HepG2 (cell line): Measurements from ENCODE around the gene NMRAL1. TPM values are rescaled to one million over a fixed set of nuclear protein-coding genes. Genes with fewer than 3 reads are reported as not detected.

ENCODE experiments used
- ATF4 ChIP-seq, 2 experiments: fragments of 450-650 bp in 1 of 2; sonication (generic) in 1 of 2; formaldehyde crosslinking; IDR thresholded peaks; 2 replicates each; pipeline versions ENCODE4 v1.5.0 to v1.8.0; 2020 to 2022; ENCODE audit warnings: mild to moderate bottlenecking in 1 of 2, missing genetic modification reagents in 1 of 2
- CERS6 ChIP-seq: sonication (generic); formaldehyde crosslinking; IDR thresholded peaks from 2 replicates; pipeline ENCODE4 v1.5.0; 2020; ENCODE audit warnings: missing genetic modification reagents
- HNF4G ChIP-seq, 2 experiments: sonication (generic) in 1 of 2; formaldehyde crosslinking in 1 of 2; IDR thresholded peaks; 2 replicates each; pipeline versions ENCODE4 v1.4.0 to v1.6.1; 2011 to 2020; ENCODE audit warnings: borderline replicate concordance in 2 of 2, low read depth in 2 of 2, mild to moderate bottlenecking in 2 of 2, low read length in 1 of 2, missing genetic modification reagents in 1 of 2, moderate library complexity in 1 of 2
- LBX2 ChIP-seq: sonication (generic); formaldehyde crosslinking; IDR thresholded peaks from 2 replicates; pipeline ENCODE4 v1.5.0; 2020; ENCODE audit warnings: missing genetic modification reagents, mild to moderate bottlenecking, borderline replicate concordance
- NFIB ChIP-seq: sonication (generic); formaldehyde crosslinking; IDR thresholded peaks from 2 replicates; pipeline ENCODE4 v1.9.0; 2021; ENCODE audit warnings: missing genetic modification reagents, mild to moderate bottlenecking, borderline replicate concordance
- NR2C2 ChIP-seq: sonication (generic); formaldehyde crosslinking; IDR thresholded peaks from 2 replicates; pipeline ENCODE4 v1.4.0; 2020; ENCODE audit warnings: missing genetic modification reagents, mild to moderate bottlenecking, moderate library complexity, borderline replicate concordance
- POGK ChIP-seq: sonication (generic); formaldehyde crosslinking; conservative IDR thresholded peaks from 2 replicates; pipeline ENCODE4 v1.8.0; 2022; ENCODE audit warnings: mild to moderate bottlenecking, moderate library complexity, missing genetic modification reagents
- RBAK ChIP-seq: sonication (generic); formaldehyde crosslinking; IDR thresholded peaks from 2 replicates; pipeline ENCODE4 v1.5.1; 2020; ENCODE audit warnings: mild to moderate bottlenecking, missing genetic modification reagents
- RERE ChIP-seq: IDR thresholded peaks from 2 replicates; pipeline ENCODE4 v1.6.1; 2016; ENCODE audit warnings: low read depth, missing genetic modification reagents, missing compliant biosample characterization
- SIN3B ChIP-seq: fragments of 150-350 bp; IDR thresholded peaks from 2 replicates; pipeline ENCODE4 v1.6.1; 2014; ENCODE audit warnings: low read length
- ZBTB1 ChIP-seq: sonication (generic); formaldehyde crosslinking; IDR thresholded peaks from 2 replicates; pipeline ENCODE4 v1.4.0; 2020; ENCODE audit warnings: missing genetic modification reagents, borderline replicate concordance
- ZNF281 ChIP-seq: sonication (generic); formaldehyde crosslinking; IDR thresholded peaks from 2 replicates; pipeline ENCODE4 v1.4.0; 2020; ENCODE audit warnings: missing genetic modification reagents, borderline replicate concordance
- ZNF672 ChIP-seq: sonication (generic); formaldehyde crosslinking; IDR thresholded peaks from 2 replicates; pipeline ENCODE4 v1.8.1; 2022; ENCODE audit warnings: missing genetic modification reagents
- polyA plus RNA-seq, 8 experiments: library from polyadenylated mRNA; depleted of rRNA in 3 of 8; stranded (reverse) in 7 of 8; unstranded in 1 of 8; fragments of >200 nt; fragmentation: Illumina TruSeq in 4 of 8; extraction: Trizol in 4 of 8; gene quantifications; 2 replicates each; pipeline versions ENCODE4 v1.2.1 to v1.2.3, GENCODE V29; 2011 to 2016; ENCODE audit warnings: low read depth in 4 of 8, missing spikeins in 1 of 8, mixed read lengths in 1 of 8; ENCODE audit not compliant: insufficient read depth in 1 of 8
- total RNA-seq, 5 experiments: library from RNA; depleted of rRNA; stranded (reverse); fragments of >200 nt; fragmentation: Illumina TruSeq; extraction: Trizol; gene quantifications; 2 replicates each; pipeline ENCODE4 v1.2.3, GENCODE V29; 2016; ENCODE audit warnings: low read depth in 1 of 5

The NMRAL1 gene
- total and polyA plus RNA-seq, 2 of the 13 experiments (the other 11 are each of a cell fraction or from before 2014, with no cell fraction given) = 30.8 to 33.1 TPM

GRCh38 chr16:4474192-4474961 lies at the start of gene NMRAL1 (continued):
- TF ChIP-seq RERE (CRISPR knock-in tag) = no peak
- no peak for TF ChIP-seq NFIB
- no peak for TF ChIP-seq ZNF281 (CRISPR knock-in tag)
- no peak for TF ChIP-seq HNF4G (IDR thresholded peaks at IDR 0.05; ENCODE audit: borderline replicate concordance, low read depth, low read length)
- TF ChIP-seq HNF4G (CRISPR knock-in tag; IDR thresholded peaks at IDR 0.05; ENCODE audit: borderline replicate concordance, low read depth) = no peak
- peak; percentile 42; the same call in 1 of the 2 replicates for TF ChIP-seq NR2C2
- TF ChIP-seq POGK = no peak
- no peak for TF ChIP-seq ZBTB1
- TF ChIP-seq RBAK = no peak
- no peak for TF ChIP-seq SIN3B
- peak in 1 of 2 experiments; percentile 48; a peak in 2 of 4 replicates for TF ChIP-seq ATF4 (CRISPR knock-in tag; IDR thresholded peaks at IDR 0.05)
- no peak for TF ChIP-seq LBX2 (CRISPR knock-in tag)
- TF ChIP-seq ZNF672 (CRISPR knock-in tag) = no peak
- no peak for TF ChIP-seq CERS6 (CRISPR knock-in tag)
